GM12878 (cell line): ENCODE measurements around the gene MYBPHL. TPM values are rescaled to one million over a fixed set of nuclear protein-coding genes. Genes with fewer than 3 reads are reported as not detected.

Experiments used
- BCLAF1 ChIP-seq: fragments of 450-650 bp; IDR thresholded peaks from 2 replicates; pipeline ENCODE4 v1.6.1; 2017; ENCODE audit warnings: antibody characterized with exemption, mild to moderate bottlenecking, moderate library complexity
- CREM ChIP-seq: IDR thresholded peaks from 2 replicates; pipeline ENCODE4 v1.6.1; 2014; ENCODE audit warnings: antibody characterized with exemption, low read depth
- ELK1 ChIP-seq: IDR thresholded peaks from 2 replicates; pipeline ENCODE4 v1.6.1; 2012; ENCODE audit warnings: low read depth, low read length, improper control_type of control experiment
- JUND ChIP-seq: IDR thresholded peaks from 2 replicates; pipeline ENCODE4 v1.6.1; 2012; ENCODE audit warnings: low read depth, mild to moderate bottlenecking, low read length, improper control_type of control experiment, moderate library complexity
- PKNOX1 ChIP-seq: fragments of 450-650 bp; IDR thresholded peaks from 2 replicates; pipeline ENCODE4 v1.6.1; 2016; ENCODE audit warnings: mild to moderate bottlenecking
- USF1 ChIP-seq: IDR thresholded peaks from 2 replicates; pipeline ENCODE4 v1.6.1; 2011; ENCODE audit warnings: borderline replicate concordance, low read depth, mild to moderate bottlenecking, moderate library complexity, mixed read lengths, low read length; ENCODE audit not compliant: insufficient read depth; ENCODE audit errors: extremely low read length
- polyA plus RNA-seq, 11 experiments: library from polyadenylated mRNA; depleted of rRNA in 4 of 11; unstranded in 6 of 11; stranded (reverse) in 5 of 11; fragments of >200 nt; fragmentation: Nextera tagmentation in 4 of 11; fragmentation: Illumina TruSeq in 1 of 11; extraction: Ambion mirVana in 4 of 11; extraction: Trizol in 1 of 11; gene quantifications; 1 replicate in 1 of 11; 2 replicates in 10 of 11; pipeline versions ENCODE4 v1.2.1 to v1.2.3, GENCODE V29; 2011 to 2016; ENCODE audit warnings: inconsistent platforms in 2 of 11, missing spikeins in 2 of 11, low read depth in 1 of 11
- total RNA-seq, 4 experiments: library from RNA; depleted of rRNA in 3 of 4; stranded (reverse); fragments of >200 nt in 3 of 4; fragmentation: Illumina TruSeq in 1 of 4; extraction: Trizol in 1 of 4; gene quantifications; 2 replicates each; pipeline versions ENCODE4 v1.2.1 to v1.2.3, GENCODE V29; 2013 to 2021

Gene MYBPHL
- total and polyA plus RNA-seq, 10 of the 15 experiments (the other 5 are each of a cell fraction or from before 2014, with no cell fraction given) = 0.16 to 0.75 (median 0.54) TPM; not detected in 7

GRCh38 chr1:109268431-109269211 lies 38.2 kb downstream of the MYBPHL start (continued):
- TF ChIP-seq BCLAF1 (no peak), USF1 (no peak), PKNOX1 (no peak), ELK1 (no peak), CREM (no peak), JUND (no peak)
